Measurements from ENCODE around the gene ANLN.

Gene ANLN

DNA sequence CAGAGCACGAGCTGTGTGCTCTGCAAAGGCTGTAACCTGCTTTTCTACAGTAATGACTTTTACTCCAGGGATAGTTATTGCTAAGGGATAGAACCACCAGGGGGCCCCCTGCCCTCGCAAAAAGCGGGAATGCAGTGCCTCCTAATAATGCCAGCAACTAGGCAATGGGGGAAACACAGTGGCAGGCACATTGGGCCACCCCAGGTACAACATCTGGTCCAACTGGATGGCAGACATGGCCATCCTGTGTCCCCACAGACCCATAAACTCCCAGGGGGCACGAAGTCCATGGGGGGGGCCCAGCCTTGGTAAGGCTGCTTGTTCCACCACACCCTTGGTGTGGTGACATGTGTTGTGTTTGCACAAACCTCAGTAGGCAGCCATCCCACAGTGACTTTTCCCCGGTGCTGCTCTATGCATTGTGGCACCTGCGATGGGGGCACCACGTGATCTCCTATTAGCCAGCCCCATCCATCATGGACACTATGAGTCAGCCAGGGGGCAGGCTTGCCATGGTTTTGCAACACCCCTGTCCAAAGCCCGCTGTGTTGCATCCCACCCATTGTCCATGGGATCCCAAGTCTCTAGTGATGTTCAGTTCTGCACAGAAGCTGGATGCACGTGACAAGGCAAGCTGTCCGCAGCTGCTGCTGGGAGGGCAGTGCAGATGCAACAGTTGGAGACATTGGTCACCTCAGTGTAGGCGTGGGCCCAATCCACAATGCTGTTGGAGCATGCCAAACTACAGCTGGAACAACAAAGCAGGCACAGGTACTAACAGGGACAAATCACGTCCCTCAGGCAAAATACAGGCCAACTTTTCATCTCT, 84.0 kb downstream of the ANLN start:
- Histone ChIP-seq H3K27me3 (ENCODE audit: low read length) (no peaks in the 10 kb centered on the region), H3K27ac (ENCODE audit: low read depth, low read length) (no peak overlapping the region)

DNA sequence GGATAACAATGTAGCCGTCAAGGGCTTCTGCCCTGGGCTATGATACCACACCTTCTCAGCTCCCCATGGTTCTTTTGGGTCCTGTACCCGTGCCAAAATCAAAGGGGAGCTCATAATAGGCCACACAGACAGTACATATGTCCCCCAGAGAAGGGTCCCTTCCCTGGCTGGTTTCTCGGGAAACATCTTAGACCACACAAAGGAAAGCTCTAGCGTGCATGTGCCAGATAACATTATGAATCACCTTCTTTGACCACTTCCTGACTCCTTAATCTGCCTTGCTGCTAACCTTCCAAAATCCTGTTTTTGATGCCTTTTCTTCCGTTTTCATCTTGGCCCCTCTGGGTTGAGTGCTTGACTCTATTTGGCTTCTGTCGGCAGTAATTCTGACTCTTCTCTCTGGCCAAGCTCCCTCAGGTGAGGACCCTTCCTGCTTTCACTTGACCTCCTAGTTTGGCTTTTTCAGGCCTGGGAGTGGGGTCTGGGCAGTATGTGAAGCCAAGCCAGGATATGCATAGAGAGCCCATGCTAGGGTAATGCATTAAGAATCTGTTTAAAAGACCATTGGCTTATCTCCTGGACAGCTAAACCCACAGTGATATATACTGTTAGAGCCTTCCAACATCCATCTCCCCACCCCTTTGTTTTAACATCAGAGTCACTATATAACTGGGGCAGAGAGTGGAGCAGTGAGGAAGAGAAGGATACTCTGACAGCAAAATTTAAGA, 84.8 kb downstream of the ANLN start:
- Histone ChIP-seq H3F3A (ENCODE audit: insufficient read depth) (no peaks in the 10 kb centered on the region), H3K36me3 (ENCODE audit: low read length) (no peaks in the 10 kb centered on the region), H2AFZ (ENCODE audit: low read depth, low read length, severe bottlenecking) (no peak overlapping the region), H3K9me3 (ENCODE audit: insufficient read depth, low read length) (no peaks in the 10 kb centered on the region), H3K9ac (ENCODE audit: low read length) (no peak overlapping the region), H3K27ac (ENCODE audit: low read depth, low read length) (no peak overlapping the region), H3K4me3 (ENCODE audit: insufficient read depth, low read length, poor library complexity, severe bottlenecking) (no peak overlapping the region), H3K4me2 (ENCODE audit: low read depth, low read length, poor library complexity, severe bottlenecking) (no peak overlapping the region), H4K20me1 (ENCODE audit: low read depth, low read length) (no peaks in the 10 kb centered on the region), H3K9me2 (replicated peaks; ENCODE audit: insufficient read depth, low read length) (no peaks in the 10 kb centered on the region), H3K27me3 (ENCODE audit: low read length) (no peaks in the 10 kb centered on the region), H3K79me2 (ENCODE audit: insufficient read depth, low read length) (no peaks in the 10 kb centered on the region)
- no peak for TF ChIP-seq EZH2phosphoT487 (conservative IDR thresholded peaks at IDR 0.05; ENCODE audit: low read length)

More for the DNA sequence above, 84.0 kb downstream of the ANLN start:
- H3K4me2 ChIP-seq (ENCODE audit: low read depth, low read length, poor library complexity, severe bottlenecking): no peak overlapping the region
- H3F3A ChIP-seq (ENCODE audit: insufficient read depth): no peaks in the 10 kb centered on the region
- H3K79me2 ChIP-seq (ENCODE audit: insufficient read depth, low read length): no peaks in the 10 kb centered on the region
- H3K36me3 ChIP-seq (ENCODE audit: low read length): no peaks in the 10 kb centered on the region
- no peak for TF ChIP-seq EZH2phosphoT487 (conservative IDR thresholded peaks at IDR 0.05; ENCODE audit: low read length)
- TF ChIP-seq, protein P1, sequence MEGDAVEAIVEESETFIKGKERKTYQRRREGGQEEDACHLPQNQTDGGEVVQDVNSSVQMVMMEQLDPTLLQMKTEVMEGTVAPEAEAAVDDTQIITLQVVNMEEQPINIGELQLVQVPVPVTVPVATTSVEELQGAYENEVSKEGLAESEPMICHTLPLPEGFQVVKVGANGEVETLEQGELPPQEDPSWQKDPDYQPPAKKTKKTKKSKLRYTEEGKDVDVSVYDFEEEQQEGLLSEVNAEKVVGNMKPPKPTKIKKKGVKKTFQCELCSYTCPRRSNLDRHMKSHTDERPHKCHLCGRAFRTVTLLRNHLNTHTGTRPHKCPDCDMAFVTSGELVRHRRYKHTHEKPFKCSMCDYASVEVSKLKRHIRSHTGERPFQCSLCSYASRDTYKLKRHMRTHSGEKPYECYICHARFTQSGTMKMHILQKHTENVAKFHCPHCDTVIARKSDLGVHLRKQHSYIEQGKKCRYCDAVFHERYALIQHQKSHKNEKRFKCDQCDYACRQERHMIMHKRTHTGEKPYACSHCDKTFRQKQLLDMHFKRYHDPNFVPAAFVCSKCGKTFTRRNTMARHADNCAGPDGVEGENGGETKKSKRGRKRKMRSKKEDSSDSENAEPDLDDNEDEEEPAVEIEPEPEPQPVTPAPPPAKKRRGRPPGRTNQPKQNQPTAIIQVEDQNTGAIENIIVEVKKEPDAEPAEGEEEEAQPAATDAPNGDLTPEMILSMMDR (IDR thresholded peaks at IDR 0.05; ENCODE audit: insufficient read depth, low read length, poor library complexity, severe bottlenecking): peak; percentile 74
- H2AFZ ChIP-seq (ENCODE audit: low read depth, low read length, severe bottlenecking): no peak overlapping the region
- H3K4me3 ChIP-seq (ENCODE audit: insufficient read depth, low read length, poor library complexity, severe bottlenecking): no peak overlapping the region
- H3K9me2 ChIP-seq (replicated peaks; ENCODE audit: insufficient read depth, low read length): no peaks in the 10 kb centered on the region
- no peaks in the 10 kb centered on the region for H3K9me3 ChIP-seq (ENCODE audit: insufficient read depth, low read length)
- no peaks in the 10 kb centered on the region for H4K20me1 ChIP-seq (ENCODE audit: low read depth, low read length)
- H3K9ac ChIP-seq (ENCODE audit: low read length): no peak overlapping the region

DNA sequence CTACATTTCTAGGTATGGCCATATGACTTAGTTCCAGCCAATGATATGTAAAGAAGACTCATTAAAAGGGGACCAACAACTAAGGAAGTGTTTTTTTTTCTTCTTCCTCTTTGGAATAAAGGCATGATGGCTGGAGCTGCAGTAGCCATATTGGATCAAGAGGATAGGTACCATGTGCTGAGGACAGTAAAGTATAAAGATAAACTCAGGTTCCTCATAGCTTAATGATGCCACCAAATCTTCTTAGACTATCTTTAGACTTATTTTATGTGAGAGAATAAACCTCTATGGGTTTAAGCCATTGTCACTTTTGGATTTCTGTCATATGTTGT, 85.3 kb downstream of the ANLN start:
- H3K4me3 ChIP-seq (ENCODE audit: insufficient read depth, low read length, poor library complexity, severe bottlenecking): no peak overlapping the region
- no peaks in the 10 kb centered on the region for H3K27me3 ChIP-seq (ENCODE audit: low read length)
- no peak for TF ChIP-seq EZH2phosphoT487 (conservative IDR thresholded peaks at IDR 0.05; ENCODE audit: low read length)
- TF ChIP-seq, protein P1 (IDR thresholded peaks at IDR 0.05; ENCODE audit: insufficient read depth, low read length, poor library complexity, severe bottlenecking): no peak
- H3K36me3 ChIP-seq (ENCODE audit: low read length): no peaks in the 10 kb centered on the region
- no peaks in the 10 kb centered on the region for H3K9me2 ChIP-seq (replicated peaks; ENCODE audit: insufficient read depth, low read length)
- no peak overlapping the region for H2AFZ ChIP-seq (ENCODE audit: low read depth, low read length, severe bottlenecking)
- no peaks in the 10 kb centered on the region for H3K79me2 ChIP-seq (ENCODE audit: insufficient read depth, low read length)
- H3F3A ChIP-seq (ENCODE audit: insufficient read depth): no peaks in the 10 kb centered on the region
- no peak overlapping the region for H3K4me2 ChIP-seq (ENCODE audit: low read depth, low read length, poor library complexity, severe bottlenecking)
- no peak overlapping the region for H3K27ac ChIP-seq (ENCODE audit: low read depth, low read length)
- no peak overlapping the region for H3K9ac ChIP-seq (ENCODE audit: low read length)
- no peaks in the 10 kb centered on the region for H3K9me3 ChIP-seq (ENCODE audit: insufficient read depth, low read length)
- H4K20me1 ChIP-seq (ENCODE audit: low read depth, low read length): no peaks in the 10 kb centered on the region

DNA sequence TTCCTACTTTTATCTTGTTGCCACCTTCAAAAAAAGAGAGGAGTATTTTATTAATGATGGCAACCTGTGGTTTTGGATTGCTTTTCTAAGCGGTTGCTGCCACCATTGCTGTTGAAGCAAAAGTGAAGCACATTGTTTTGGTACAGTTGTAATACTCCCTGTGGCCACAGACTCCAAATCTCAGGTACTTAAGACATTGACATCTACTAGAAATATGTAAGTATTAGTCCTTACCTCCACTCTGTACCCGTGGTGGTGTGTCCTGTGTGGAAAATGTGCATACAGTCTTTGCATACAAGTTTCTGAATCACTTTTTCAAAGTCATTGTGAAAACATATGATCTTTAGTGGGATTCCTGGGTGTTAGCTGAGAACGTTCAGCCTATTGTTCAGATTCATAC, 85.7 kb downstream of the ANLN start:
- no peak overlapping the region for H3K4me2 ChIP-seq (ENCODE audit: low read depth, low read length, poor library complexity, severe bottlenecking)
- no peaks in the 10 kb centered on the region for H3K79me2 ChIP-seq (ENCODE audit: insufficient read depth, low read length)
- no peaks in the 10 kb centered on the region for H3K9me2 ChIP-seq (replicated peaks; ENCODE audit: insufficient read depth, low read length)
- no peaks in the 10 kb centered on the region for H4K20me1 ChIP-seq (ENCODE audit: low read depth, low read length)
- H3K9ac ChIP-seq (ENCODE audit: low read length): no peak overlapping the region
- no peak overlapping the region for H3K27ac ChIP-seq (ENCODE audit: low read depth, low read length)
- no peak overlapping the region for H2AFZ ChIP-seq (ENCODE audit: low read depth, low read length, severe bottlenecking)
- H3K27me3 ChIP-seq (ENCODE audit: low read length): no peaks in the 10 kb centered on the region
- no peak overlapping the region for H3K4me3 ChIP-seq (ENCODE audit: insufficient read depth, low read length, poor library complexity, severe bottlenecking)
- H3K9me3 ChIP-seq (ENCODE audit: insufficient read depth, low read length): no peaks in the 10 kb centered on the region
- TF ChIP-seq EZH2phosphoT487 (conservative IDR thresholded peaks at IDR 0.05; ENCODE audit: low read length): no peak
- TF ChIP-seq, protein P1 (IDR thresholded peaks at IDR 0.05; ENCODE audit: insufficient read depth, low read length, poor library complexity, severe bottlenecking): no peak
- H3F3A ChIP-seq (ENCODE audit: insufficient read depth): no peaks in the 10 kb centered on the region
- no peaks in the 10 kb centered on the region for H3K36me3 ChIP-seq (ENCODE audit: low read length)

Measured in SU-DHL-6 (cell line).